ENCODE results near the gene SLC12A7. TPM values are rescaled to one million over a fixed set of nuclear protein-coding genes. Genes with fewer than 3 reads are reported as not detected.
A peak's percentile ranks its signal among the peaks of the same experiment; 100 is the strongest.
"Not testable (repeated sequence)": the region's sequence is repeated elsewhere in the genome, so short reads cannot be mapped to it uniquely, and the experiment has no call there.

SLC12A7 gene
- polyA plus RNA-seq, 3 donors = 33.2 to 51.6 (median 46.1) TPM

GRCh38 chr5:1131191-1131621 lies 19.3 kb upstream of the SLC12A7 start:
- no peak for DNase-seq (ENCODE audit: extremely low read depth in 1 of 11, low read depth in 9 of 11, low spot score in 4 of 11)

GRCh38 chr5:1130218-1130946 lies 18.5 kb upstream of the SLC12A7 start:
- peak in 1 of 11 donors; percentile 48 for DNase-seq (ENCODE audit: extremely low read depth in 1 of 11, low read depth in 9 of 11, low spot score in 4 of 11)

GRCh38 chr5:1129711-1130055 lies 17.8 kb upstream of the SLC12A7 start:
- no peak for DNase-seq (ENCODE audit: extremely low read depth in 1 of 11, low read depth in 9 of 11, low spot score in 4 of 11)

- no peak for DNase-seq (ENCODE audit: extremely low read depth in 1 of 11, low read depth in 9 of 11, low spot score in 4 of 11)
Observed at GRCh38 chr5:1128977-1129710, 17.3 kb upstream of the SLC12A7 start.

- DNase-seq (ENCODE audit: extremely low read depth in 1 of 11, low read depth in 9 of 11, low spot score in 4 of 11) = no peak
Observed at GRCh38 chr5:1127959-1128785, 16.3 kb upstream of the SLC12A7 start.

- not testable (repeated sequence) for DNase-seq (ENCODE audit: extremely low read depth in 1 of 11, low read depth in 9 of 11, low spot score in 4 of 11)
Observed at GRCh38 chr5:1125695-1126094, 13.8 kb upstream of the SLC12A7 start.

- no peak for DNase-seq (ENCODE audit: extremely low read depth in 1 of 11, low read depth in 9 of 11, low spot score in 4 of 11)
Observed at GRCh38 chr5:1125030-1125357, 13.1 kb upstream of the SLC12A7 start.

- DNase-seq (ENCODE audit: extremely low read depth in 1 of 11, low read depth in 9 of 11, low spot score in 4 of 11) = no peak
Observed at GRCh38 chr5:1124205-1125029, 12.6 kb upstream of the SLC12A7 start.

GRCh38 chr5:1123418-1124147 lies 11.7 kb upstream of the SLC12A7 start:
- no peak for DNase-seq (ENCODE audit: extremely low read depth in 1 of 11, low read depth in 9 of 11, low spot score in 4 of 11)

- no peak for DNase-seq (ENCODE audit: extremely low read depth in 1 of 11, low read depth in 9 of 11, low spot score in 4 of 11)
Observed at GRCh38 chr5:1122511-1123294, 10.8 kb upstream of the SLC12A7 start.

GRCh38 chr5:1121891-1122290 lies 10.0 kb upstream of the SLC12A7 start:
- DNase-seq (ENCODE audit: extremely low read depth in 1 of 11, low read depth in 9 of 11, low spot score in 4 of 11) = no peak

GRCh38 chr5:1121044-1121443 lies 9.2 kb upstream of the SLC12A7 start:
- DNase-seq (ENCODE audit: extremely low read depth in 1 of 11, low read depth in 9 of 11, low spot score in 4 of 11) = no peak

GRCh38 chr5:1120236-1120999 lies 8.6 kb upstream of the SLC12A7 start:
- DNase-seq (ENCODE audit: extremely low read depth in 1 of 11, low read depth in 9 of 11, low spot score in 4 of 11) = no peak

- DNase-seq (ENCODE audit: extremely low read depth in 1 of 11, low read depth in 9 of 11, low spot score in 4 of 11) = no peak
Observed at GRCh38 chr5:1119312-1119831, 7.5 kb upstream of the SLC12A7 start.

- DNase-seq (ENCODE audit: extremely low read depth in 1 of 11, low read depth in 9 of 11, low spot score in 4 of 11) = no peak
Observed at GRCh38 chr5:1118738-1119137, 6.9 kb upstream of the SLC12A7 start.

GRCh38 chr5:1118231-1118698 lies 6.4 kb upstream of the SLC12A7 start:
- DNase-seq (ENCODE audit: extremely low read depth in 1 of 11, low read depth in 9 of 11, low spot score in 4 of 11) = no peak

GRCh38 chr5:1116977-1117376 lies 5.1 kb upstream of the SLC12A7 start:
- no peak for DNase-seq (ENCODE audit: extremely low read depth in 1 of 11, low read depth in 9 of 11, low spot score in 4 of 11)

Measured in renal cortex interstitium (tissue), 11 donors.